Stomach (tissue), 9 donors: ENCODE measurements around the gene RAD51C. TPM values are rescaled to one million over a fixed set of nuclear protein-coding genes. Genes with fewer than 3 reads are reported as not detected.
"Not testable (repeated sequence)": the region's sequence is repeated elsewhere in the genome, so short reads cannot be mapped to it uniquely, and the experiment has no call there.

Experiments
- DNase-seq, 2 donors: peaks; one replicate each; pipeline versions ENCODE4 v3.0.0 to v3.0.0-alpha.2; 2013 to 2019
- H3K27ac ChIP-seq, 5 donors: fragments of 200-600 bp in 4 of 5; sonication (generic) in 4 of 5; one replicate each; pipeline ENCODE4 v1.5.1; 2013 to 2019; ENCODE audit warnings: mild to moderate bottlenecking in 1 of 5, moderate library complexity in 1 of 5
- H3K27me3 ChIP-seq, 3 donors: fragments of 200-600 bp; sonication (generic); one replicate each; pipeline ENCODE4 v1.5.1; 2017 to 2019; ENCODE audit warnings: mixed run types in 1 of 3
- H3K36me3 ChIP-seq, 4 donors: fragments of 200-600 bp; sonication (generic); 1 replicate in 3 of 4; 2 replicates in 1 of 4; pipeline ENCODE4 v1.5.1; 2016 to 2019
- H3K4me1 ChIP-seq, 4 donors: fragments of 200-600 bp; sonication (generic); one replicate each; pipeline ENCODE4 v1.5.1; 2016 to 2019
- H3K4me3 ChIP-seq, 4 donors: fragments of 200-600 bp; sonication (generic) in 3 of 4; one replicate each; pipeline ENCODE4 v1.5.1; 2016 to 2019; ENCODE audit warnings: mild to moderate bottlenecking in 1 of 4
- H3K9me3 ChIP-seq, 4 donors: fragments of 200-600 bp; sonication (generic); one replicate each; pipeline ENCODE4 v1.5.1; 2016 to 2019
- CTCF ChIP-seq, 7 experiments: fragments of 450-650 bp in 4 of 7; fragments of 200-600 bp in 3 of 7; sonication (generic) in 3 of 7; IDR thresholded peaks; one replicate each; pipeline ENCODE4 v1.5.1; 2016 to 2019; ENCODE audit warnings: antibody characterized with exemption in 7 of 7, control low read depth in 2 of 7, mild to moderate bottlenecking in 1 of 7
- EP300 ChIP-seq: sonication (generic); formaldehyde crosslinking; IDR thresholded peaks from one replicate; pipeline ENCODE4 v1.6.1; 2017; ENCODE audit warnings: antibody characterized with exemption
- POLR2A ChIP-seq, 4 donors: fragments of 450-650 bp; IDR thresholded peaks; one replicate each; pipeline ENCODE4 v1.6.1; 2016; ENCODE audit warnings: antibody characterized with exemption in 4 of 4, control low read depth in 2 of 4, mild to moderate bottlenecking in 1 of 4, moderate library complexity in 1 of 4
- POLR2AphosphoS5 ChIP-seq, 3 donors: sonication (generic); formaldehyde crosslinking; IDR thresholded peaks; one replicate each; pipeline ENCODE4 v1.6.1; 2016; ENCODE audit warnings: antibody characterized with exemption in 3 of 3
- WGBS, 5 donors: extraction: QIAGEN DNeasy Blood & Tissue Kit in 3 of 5; methylation state at CpG; one replicate each; pipeline versions ENCODE4 v1.1.5 to v1.1.7; 2013 to 2018; 5-methylcytosine and 5-hydroxymethylcytosine counted together
- intact Hi-C: fragments of 100-400 bp; cut with DNase I; formaldehyde crosslinking; loops from one replicate; pipeline ENCODE4 v1.15.1; 2023; ENCODE audit warnings: low total_unique reads
- polyA plus RNA-seq, 3 donors: library from polyadenylated mRNA; stranded (reverse); fragments of 200-250 nt; gene quantifications; one replicate each; pipeline ENCODE4 v1.2.3, GENCODE V29; 2013
- total RNA-seq, 5 donors: library from RNA; depleted of rRNA; stranded (reverse); fragments of >200 nt; gene quantifications; one replicate each; pipeline versions ENCODE4 v1.1.0 to v1.2.3, GENCODE V29; 2014 to 2016
- donor health status: healthy with polysubstance abuse.
- donor health status: Bipolar disorder and iron deficiency.
- donor health status: healthy.

RAD51C gene
- total and polyA plus RNA-seq, 8 donors = 1.2 to 44.6 (median 22.9) TPM; not detected in 1

- Histone ChIP-seq H3K9me3 (no peaks in the 10 kb centered on the region), H3K27me3 (no peaks in the 10 kb centered on the region), H3K4me3 (no peak overlapping the region), H3K4me1 (no peaks in the 10 kb centered on the region), H3K27ac (no peak overlapping the region), H3K36me3 (no peaks in the 10 kb centered on the region)
- TF ChIP-seq CTCF (IDR thresholded peaks at IDR 0.05) (no peak), EP300 (no peak), POLR2A (IDR thresholded peaks at IDR 0.05) (no peak)
- WGBS, 5 donors = 42 to 59% (median 47%) methylated on average over 6 of the region's 6 CpGs
- intact Hi-C loops = no loop called here
- no peak for DNase-seq
These were observed 22.5 kb upstream of the RAD51C start for GRCh38 chr17:58669853-58670252.

GRCh38 chr17:58671969-58672368, 20.4 kb upstream of the RAD51C start:
- Histone ChIP-seq H3K27ac (no peak overlapping the region), H3K9me3 (no peaks in the 10 kb centered on the region), H3K36me3 (no peaks in the 10 kb centered on the region), H3K27me3 (no peaks in the 10 kb centered on the region), H3K4me3 (no peak overlapping the region), H3K4me1 (no peaks in the 10 kb centered on the region)
- TF ChIP-seq EP300 (no peak), CTCF (IDR thresholded peaks at IDR 0.05) (no peak), POLR2A (IDR thresholded peaks at IDR 0.05) (no peak), POLR2AphosphoS5 (IDR thresholded peaks at IDR 0.05) (no peak)
- intact Hi-C loops = no loop called here
- DNase-seq = no peak
- WGBS, 5 donors = 87 to 94% (median 93%) methylated on average over 3 of the region's 3 CpGs

GRCh38 chr17:58677194-58677880, 15.1 kb upstream of the RAD51C start:
- WGBS, 5 donors = 37 to 65% (median 49%) methylated on average over 4 of the region's 4 CpGs

GRCh38 chr17:58678287-58678686, 14.1 kb upstream of the RAD51C start:
- H3K4me3 ChIP-seq, H3K27me3 ChIP-seq, H3K36me3 ChIP-seq, H3K9me3 ChIP-seq, intact Hi-C loops, H3K27ac ChIP-seq, H3K4me1 ChIP-seq, DNase-seq: not testable (repeated sequence)
- 85 to 97% (median 92%) methylated on average over 5 of the region's 5 CpGs for WGBS, 5 donors

More at GRCh38 chr17:58677194-58677880, 15.1 kb upstream of the RAD51C start:
- H3K27ac ChIP-seq = peak overlapping the region in 4 of 5 donors; percentile 41 to 55 (median 48)
- H3K36me3 ChIP-seq = no peaks in the 10 kb centered on the region
- no peak for TF ChIP-seq POLR2AphosphoS5 (IDR thresholded peaks at IDR 0.05)
- no peak for TF ChIP-seq CTCF (IDR thresholded peaks at IDR 0.05)
- TF ChIP-seq POLR2A (IDR thresholded peaks at IDR 0.05) = no peak
- TF ChIP-seq EP300 = no peak
- no peaks in the 10 kb centered on the region for H3K9me3 ChIP-seq
- intact Hi-C loops = no loop called here
- no peaks in the 10 kb centered on the region for H3K4me1 ChIP-seq
- H3K4me3 ChIP-seq = no peak overlapping the region
- no peaks in the 10 kb centered on the region for H3K27me3 ChIP-seq
- DNase-seq = peak in 1 of 2 donors; percentile 50

- no peak for DNase-seq
- no peaks in the 10 kb centered on the region for H3K36me3 ChIP-seq
- H3K9me3 ChIP-seq = no peaks in the 10 kb centered on the region
- WGBS, 5 donors = 39 to 50% (median 44%) methylated on average over 12 of the region's 12 CpGs
- H3K4me3 ChIP-seq = no peak overlapping the region
- no peaks in the 10 kb centered on the region for H3K4me1 ChIP-seq
- no peak overlapping the region for H3K27ac ChIP-seq
- intact Hi-C loops = no loop called here
- no peak for TF ChIP-seq EP300
- TF ChIP-seq POLR2AphosphoS5 (IDR thresholded peaks at IDR 0.05) = peak in 1 of 3 donors; percentile 32
- no peaks in the 10 kb centered on the region for H3K27me3 ChIP-seq
These were observed 13.0 kb upstream of the RAD51C start for GRCh38 chr17:58679263-58680037.
